HG03378 (cell line): ENCODE measurements around the gene ARPIN.
"Not testable (repeated sequence)": the region's sequence is repeated elsewhere in the genome, so short reads cannot be mapped to it uniquely, and the experiment has no call there.

ENCODE experiments used
- ATAC-seq: cut with Tn5 transposase; IDR thresholded peaks from one replicate; pipeline ENCODE4 v1.9.1; 2021; ENCODE audit warnings: mild to moderate bottlenecking, moderate library complexity; ENCODE audit not compliant: unreplicated experiment

ARPIN gene

DNA sequence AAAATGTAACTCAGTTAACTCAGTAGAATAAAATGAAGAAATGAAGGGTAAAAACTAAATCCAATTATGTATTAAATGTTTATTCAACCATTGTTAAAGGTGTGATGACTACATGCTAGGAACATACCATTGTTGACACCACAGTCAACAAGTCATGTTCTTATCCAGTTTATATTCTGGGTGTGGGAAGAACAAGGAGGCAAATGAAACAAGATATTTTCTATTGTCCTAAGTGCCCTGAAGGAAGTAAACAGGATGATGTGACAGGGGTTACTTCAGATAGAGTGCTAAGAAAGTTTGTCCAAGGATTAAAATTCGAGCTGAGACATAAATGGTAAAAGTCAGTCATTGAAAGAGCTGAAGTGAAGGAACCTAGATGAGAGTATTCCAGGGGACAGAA lies 32.0 kb downstream of the ARPIN start:
- no peak for ATAC-seq

DNA sequence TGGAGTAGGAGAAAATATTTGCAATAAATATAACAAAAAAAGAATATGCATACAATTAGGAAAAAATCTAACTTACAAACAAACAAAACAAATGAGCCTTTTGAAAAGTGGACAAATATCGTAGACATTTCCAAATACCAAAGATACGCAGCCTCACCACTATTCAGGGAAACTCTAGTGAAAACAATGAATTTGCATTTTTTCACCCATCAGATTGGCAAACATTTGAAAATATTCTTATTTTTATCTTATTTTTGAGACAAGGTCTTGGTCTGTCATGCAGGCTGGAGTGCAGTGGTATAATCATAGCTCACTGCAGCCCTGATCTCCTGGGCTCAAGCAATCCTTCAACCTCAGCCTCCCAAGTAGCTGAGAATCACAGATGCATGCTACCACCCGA lies 34.4 kb downstream of the ARPIN start:
- ATAC-seq, result no peak

DNA sequence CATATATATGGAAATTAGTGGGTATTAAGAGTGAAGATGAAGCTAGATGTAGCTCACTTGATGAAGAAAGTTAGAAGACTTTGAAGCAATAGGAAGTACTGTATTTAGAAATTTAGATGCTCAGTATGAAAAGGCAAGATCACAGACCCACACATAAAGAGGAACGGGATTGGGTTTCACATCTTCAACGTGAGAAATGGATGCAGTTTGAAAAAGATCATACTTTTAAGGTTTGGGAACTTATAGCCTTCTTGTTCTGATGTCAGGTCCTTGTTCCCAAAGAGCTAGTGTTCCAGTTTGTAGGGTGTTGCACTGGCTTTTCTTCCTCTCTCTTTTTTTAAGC lies 35.7 kb downstream of the ARPIN start:
- ATAC-seq, result no peak

DNA sequence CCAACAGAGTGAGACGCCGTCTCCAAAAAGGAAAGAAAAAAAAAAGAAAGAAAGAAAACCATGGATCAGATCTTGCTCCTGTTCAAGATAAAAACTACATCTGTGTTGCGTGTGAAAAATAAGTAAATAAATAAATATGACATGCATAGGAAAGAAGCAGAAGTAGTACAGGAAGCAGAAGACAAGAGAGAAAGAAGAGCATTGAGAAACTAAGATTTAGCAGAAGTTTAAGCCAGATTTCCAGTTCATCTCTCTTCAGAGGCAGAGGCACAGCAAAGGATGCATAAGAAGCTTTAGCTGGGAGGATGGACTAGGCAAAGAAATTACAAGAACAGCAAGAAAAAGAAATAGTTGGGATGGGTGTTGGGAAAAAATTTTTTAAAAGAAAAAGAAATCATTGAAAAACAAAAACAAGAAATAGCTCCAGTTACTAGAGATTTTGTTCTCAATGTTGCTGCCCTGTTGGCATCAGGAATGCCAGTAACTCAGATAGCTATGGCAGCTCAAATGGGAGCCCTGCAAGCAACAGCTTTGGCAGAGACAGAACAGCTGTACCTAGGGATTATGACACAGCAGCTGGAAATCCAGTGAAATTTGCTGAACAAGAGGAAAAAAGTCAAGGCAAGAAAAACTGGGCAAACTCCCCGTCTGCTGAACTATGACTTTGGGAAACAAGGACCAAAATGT lies 36.2 kb downstream of the ARPIN start:
- ATAC-seq, result no peak

DNA sequence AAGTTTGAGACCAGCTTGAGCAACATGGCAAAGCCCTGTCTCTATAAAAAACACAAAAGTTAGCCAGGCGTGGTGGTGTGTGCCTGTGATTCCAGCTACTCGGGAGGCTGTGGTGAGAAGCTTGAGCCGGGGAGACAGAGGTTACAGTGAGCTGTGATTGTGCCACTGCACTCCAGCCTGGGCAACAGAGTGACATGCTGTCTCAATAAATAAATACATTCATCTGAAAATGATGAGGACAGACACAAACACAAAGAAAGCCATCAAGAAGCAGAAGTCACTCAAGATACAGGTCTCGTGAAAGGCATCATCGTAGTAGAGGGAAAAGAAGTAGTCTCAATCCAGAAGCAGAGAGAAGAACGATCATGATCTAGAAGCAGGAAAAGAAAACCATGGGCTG lies 37.0 kb downstream of the ARPIN start:
- no peak for ATAC-seq

DNA sequence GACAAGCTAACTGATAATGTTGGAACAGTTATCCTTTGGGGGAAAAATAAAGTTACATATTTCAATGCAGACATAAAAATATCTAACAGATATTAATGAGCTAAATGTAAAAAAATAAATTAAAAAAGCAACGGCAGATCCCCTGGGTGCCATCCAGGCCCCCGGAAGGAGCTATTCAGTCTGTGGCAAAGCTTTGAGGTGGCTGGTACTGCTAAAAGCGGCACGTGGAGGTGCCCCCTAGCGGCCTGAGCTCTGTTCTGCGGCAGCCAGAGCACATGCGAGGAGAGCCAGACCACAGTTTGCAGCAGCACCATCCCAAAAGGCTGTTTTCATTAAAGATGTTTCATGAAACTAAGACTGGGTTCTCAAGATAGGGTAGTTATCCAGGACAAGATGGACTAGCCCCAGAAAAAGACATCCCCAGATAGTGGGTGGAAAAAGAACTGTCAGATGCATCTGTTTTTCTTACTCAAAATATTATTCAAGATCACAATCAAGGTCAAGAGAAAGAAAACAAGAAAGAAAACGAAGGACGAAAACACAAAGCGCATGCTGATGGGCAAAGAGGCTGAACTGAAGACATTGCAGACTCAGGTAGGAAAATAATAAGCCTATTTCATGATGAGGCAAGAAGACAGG lies 37.7 kb downstream of the ARPIN start:
- ATAC-seq, result no peak

DNA sequence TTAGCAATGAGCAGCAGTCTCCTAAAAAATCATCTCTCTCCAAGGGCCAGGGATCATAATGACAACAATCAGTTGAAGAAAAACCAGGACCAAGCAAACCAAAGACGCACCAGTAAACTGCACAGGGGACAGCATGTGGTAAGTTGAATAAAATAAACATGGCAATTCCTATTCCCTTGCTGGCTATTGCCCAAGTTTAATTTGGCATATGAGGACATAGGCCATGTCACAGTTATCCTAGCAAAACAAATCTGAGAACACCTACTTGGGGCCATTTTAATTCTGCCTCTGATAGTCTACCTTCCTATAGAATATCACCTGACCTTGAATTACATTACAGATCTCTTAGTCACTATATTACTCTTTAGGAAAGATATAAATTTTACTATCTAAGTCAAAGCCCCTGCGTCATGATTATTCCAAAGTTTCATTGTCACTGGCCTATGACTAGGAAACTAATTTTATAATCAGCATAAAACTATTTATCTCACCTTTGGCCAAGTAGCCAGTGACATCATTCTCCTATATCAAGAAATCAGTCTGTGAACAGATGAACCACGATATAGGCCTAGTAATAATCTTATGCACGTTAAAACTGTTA lies 42.0 kb downstream of the ARPIN start:
- no peak for ATAC-seq

DNA sequence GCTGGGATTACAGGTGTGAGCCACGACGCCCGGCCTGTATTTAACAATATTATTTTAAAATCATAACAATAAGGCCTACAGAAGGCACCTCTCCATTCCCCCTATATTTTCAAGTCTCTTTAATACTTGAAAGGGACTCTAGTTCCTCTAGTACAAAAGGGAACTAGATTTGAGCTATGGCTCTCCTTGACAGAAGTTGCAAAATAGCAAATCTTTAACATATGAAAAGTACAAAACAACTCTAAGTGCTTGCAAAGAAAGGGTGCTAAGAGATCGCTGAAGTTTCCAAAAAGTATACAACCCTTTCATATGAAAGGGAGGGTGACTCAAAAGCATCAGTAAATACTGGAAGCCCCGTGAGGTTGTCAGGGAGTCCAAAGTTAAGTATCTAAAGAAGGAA lies 42.7 kb downstream of the ARPIN start:
- no peak for ATAC-seq

DNA sequence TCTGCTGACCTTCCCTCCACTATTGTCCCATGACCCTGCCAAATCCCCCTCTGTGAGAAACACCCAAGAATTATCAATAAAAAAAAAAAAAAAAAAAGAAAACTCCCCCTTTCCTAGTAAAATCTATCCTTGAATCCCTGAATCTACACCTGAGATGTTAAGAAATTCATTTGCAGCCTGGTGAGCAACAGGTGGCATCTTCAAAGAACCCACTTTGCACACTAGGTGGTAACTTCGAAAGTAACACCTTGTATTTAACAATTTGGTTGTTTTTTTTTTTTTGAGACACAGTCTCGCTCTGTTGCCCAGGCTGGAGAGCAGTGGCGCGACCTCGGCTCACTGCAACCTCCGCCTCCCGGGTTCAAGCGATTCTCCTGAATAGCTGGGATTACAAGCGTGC lies 43.3 kb downstream of the ARPIN start:
- not testable (repeated sequence) for ATAC-seq

DNA sequence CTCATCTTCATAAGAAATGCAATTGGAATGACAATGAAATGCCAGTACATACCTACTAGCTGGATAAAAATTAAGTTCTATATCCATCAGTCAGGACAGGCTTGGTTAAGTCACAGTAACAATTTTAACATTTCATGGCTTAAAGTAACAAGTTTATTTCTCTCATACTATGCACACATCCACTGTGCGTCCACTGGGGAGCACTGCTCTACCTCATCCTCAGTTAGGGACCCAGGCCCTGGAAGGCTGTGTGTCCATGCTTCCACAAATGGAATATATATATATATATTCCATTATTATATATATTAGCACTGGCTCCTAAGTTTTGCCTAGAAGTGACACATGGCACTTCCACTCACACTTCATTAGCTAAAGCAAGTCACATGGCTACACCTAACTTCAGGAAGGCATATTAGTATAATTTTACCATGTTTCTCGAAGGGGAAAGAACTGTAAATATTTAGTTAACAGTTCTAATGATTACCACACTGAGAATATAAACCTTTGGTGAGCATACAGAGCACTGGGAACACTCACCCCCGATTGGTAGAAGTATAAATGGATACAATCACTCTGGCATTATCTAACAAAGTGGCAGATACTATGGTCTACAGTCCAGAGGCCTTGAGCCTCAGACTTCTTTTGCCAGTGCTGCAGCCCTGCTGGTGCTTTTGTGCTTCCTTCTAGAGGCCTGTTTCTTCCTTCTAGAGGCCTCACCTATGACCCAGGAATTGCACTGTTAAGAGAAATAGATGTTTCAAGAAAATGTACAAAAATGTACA lies 47.6 kb downstream of the ARPIN start:
- no peak for ATAC-seq

DNA sequence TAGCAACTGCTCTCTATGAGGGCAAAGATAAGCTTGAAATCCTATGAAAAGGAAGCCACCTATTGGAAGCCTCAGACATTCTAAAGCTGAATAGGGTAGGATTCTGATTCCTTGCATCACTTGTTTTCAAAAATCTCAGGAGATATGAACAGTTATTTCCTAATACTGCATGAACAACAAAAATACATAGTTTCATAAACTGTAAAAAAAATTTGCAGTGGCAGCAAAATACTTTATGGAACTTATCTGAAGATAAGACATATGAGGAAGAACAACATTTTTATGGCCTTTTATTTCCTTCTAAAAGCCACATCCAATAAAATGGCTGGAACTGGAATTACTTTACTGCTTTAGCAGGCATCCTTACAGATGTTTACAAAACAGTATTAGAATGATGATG lies 48.8 kb downstream of the ARPIN start:
- ATAC-seq, result no peak

DNA sequence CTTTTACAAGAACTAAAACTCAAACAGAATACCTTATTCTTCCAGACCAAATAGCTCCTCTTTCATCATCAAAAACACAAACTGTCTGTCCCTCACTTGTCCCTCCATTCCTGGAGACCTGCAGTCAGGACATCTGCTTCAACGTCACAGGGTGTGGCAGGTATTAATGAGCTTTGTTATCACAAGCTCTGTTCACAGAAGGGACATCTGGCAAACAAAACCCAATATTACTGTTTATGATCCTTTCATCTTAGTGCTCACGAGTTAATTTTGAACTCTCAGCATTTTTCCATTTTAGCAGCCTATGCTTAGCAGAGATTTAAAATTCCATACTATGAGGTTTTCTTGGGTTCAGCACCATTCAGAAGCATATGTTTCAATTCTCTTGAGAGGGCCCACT lies 51.9 kb downstream of the ARPIN start:
- ATAC-seq, result no peak

DNA sequence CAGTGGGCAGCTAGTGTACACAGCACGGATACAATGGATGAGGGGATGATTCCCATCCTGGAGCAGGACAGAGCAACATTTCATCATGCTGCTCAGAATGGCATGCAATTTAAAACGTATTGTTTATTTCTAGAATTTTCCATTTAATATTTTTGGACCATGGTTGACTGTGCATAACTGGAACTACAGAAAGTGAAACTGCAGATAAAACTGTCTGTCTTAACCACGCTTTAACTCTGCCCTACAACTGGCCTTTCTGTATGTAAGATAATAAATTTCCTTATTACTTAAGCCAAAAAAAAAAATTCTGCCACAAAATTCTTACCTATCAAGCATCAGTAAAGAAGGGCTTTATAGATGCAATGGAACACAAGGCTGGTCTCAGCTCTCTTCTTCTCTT lies 52.3 kb downstream of the ARPIN start:
- ATAC-seq, result no peak

DNA sequence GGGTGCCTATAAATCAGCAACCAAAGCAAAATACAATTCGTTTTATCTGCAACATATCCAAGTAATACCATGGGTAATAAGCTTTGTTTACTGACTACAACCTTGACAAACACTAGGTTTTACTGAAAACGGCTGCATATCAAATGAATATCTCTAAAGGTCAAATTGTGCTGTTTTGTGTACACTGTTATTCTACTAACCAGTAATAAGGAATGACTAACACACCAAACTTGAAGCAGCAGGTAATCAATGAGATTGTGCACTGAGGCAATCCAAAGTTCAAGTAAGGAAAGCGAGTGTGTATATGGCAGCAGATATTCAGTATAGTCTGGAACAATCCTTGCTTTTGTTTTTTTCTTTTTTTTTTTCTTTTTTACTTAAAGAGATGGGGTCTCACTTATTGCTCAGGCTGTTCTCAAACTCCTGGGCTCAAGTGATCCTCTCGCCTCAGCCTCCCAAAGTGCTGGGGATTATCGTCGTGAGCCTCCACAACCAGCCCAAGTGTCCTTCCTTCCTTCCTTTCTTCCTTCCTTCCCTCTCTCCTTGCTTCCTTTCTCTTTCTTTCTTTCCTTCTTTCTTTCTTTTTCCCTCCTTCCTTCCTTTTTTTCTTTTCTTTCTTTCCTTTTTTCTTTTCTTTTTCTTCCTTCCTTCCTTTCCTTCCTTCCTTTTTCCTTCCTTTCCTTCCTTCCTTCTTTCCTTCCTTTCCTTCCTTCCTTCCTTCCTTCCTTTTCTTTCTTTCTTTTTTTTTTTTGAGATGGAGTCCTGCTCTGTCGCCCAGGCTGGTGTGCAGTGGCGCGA lies 53.9 kb downstream of the ARPIN start:
- no peak for ATAC-seq

DNA sequence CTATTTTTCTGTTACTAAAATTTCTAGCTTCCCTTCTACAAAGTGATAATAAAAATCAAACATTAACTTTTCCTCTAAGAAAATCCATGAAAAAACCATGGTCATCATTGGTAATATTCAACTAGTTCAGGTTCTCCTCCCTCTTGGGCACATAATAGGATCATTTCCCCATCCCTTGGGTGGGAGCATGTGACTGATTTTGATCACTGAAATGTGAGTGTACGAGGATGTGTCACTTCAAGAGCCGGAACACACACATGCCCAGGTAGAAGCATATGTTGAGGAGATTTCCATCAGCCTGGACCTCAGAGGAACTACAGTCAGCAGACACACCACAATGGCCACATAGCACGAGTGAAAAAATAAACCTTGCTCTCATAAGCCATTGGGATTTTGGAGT lies 55.1 kb downstream of the ARPIN start:
- no peak for ATAC-seq

DNA sequence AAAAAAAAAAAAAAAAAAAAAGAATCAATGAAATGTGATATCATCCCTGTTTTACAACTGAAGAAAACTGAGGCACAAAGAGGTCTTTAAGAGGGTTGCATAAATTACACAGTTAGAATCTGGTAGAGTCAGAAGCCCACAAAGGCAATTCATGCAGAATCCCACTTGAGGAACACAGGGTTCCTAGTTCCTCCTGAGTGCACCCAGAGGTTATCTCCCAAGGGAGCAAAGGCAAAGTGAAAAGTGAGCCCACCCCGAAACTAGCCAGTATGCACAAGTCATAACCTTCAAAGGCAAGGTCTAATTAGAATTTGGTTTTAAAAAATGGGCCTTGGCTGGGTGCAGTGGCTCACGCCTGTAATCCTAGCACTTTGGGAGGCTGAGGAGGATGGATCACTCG lies 56.8 kb downstream of the ARPIN start:
- ATAC-seq, result no peak

DNA sequence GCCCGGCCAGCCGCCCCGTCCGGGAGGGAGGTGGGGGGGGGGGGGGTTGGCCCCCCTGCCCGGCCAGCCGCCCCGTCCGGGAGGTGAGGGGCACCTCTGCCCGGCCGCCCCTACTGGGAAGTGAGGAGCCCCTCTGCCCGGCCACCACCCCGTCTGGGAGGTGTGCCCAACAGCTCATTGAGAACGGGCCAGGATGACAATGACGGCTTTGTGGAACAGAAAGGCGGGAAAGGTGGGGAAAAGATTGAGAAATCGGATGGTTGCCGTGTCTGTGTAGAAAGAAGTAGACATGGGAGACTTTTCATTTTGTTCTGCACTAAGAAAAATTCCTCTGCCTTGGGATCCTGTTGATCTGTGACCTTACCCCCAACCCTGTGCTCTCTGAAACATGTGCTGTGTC lies 57.9 kb downstream of the ARPIN start:
- ATAC-seq, result not testable (repeated sequence)

DNA sequence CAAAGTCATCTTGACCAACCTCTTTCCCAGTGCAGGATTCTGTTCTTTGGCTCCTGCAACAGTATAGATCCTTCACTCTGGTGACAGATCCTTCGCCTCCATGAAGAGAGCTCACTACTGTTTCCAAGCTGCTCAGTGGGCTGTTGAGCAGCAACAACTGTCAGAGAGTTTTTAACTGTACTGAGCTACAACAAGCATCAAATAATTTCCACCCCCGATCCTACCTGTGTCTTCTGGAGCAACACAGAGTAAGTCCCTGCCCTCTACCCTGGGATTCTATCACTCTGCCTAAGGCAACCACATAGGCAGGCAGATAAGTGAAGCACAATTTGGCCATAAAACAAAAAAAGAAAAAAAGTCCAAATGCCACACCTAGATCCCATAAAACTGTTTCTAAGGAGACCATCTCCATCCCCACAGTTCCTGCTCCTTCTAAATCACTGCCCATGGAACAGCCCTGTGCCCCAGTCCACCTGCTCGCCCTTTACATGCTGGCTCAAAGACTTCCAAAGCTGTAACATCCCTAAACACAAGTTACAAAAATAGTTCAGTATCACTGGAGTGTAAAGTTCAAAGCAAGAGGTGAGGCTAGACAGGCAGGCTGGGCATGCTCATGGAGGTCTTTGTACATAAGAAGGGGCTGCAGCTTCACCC lies 60.3 kb downstream of the ARPIN start:
- ATAC-seq, result no peak

DNA sequence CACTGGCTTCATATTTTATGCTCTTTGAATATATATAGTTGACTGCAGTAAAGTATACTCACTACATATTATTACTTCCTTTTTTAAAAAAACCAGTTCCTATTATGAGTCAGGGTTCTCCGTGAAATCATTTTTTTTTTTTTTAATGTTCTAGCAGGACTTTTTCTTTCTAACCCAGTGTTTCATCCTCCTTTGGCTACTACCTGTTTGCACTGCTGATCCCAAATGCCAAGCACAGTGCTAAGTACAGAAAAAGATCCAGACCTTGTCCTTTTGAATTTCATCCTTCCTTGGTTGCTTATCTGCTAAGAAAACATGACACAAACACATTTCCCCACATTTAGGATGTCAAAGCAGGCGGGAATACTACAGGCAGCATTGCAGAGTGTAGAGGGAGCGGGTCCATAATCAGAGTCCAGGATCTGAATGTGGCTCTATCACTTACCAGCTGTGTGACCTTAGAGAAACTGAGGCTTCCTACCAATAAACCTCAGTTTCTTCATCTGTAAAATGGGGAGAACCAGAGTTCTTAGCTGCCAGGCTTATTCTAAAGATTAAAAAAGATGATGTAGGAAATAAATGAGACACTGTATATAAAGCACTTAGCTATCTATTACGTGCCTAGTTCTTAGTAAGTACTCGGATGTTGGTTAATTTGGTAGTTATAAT lies 60.9 kb downstream of the ARPIN start:
- ATAC-seq, result peak; percentile 57

DNA sequence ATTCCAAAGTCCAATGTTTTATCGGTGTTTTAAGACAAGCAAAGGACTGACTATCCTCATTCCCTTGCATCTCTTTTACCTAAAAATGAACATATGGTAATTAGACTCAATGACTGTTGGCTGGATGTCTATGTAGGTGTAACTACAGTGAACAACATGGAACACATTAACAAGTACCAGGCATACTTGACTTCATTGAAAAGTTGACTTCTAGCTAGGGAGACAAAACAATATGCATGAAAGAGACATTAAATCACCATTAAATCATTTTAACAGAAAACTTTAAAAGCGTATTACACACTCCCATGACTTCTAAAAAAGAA lies 63.8 kb downstream of the ARPIN start:
- ATAC-seq, result no peak
